ENCODE measurements around the gene RALGPS1. TPM values are rescaled to one million over a fixed set of nuclear protein-coding genes. Genes with fewer than 3 reads are reported as not detected.

Gene RALGPS1
- total RNA-seq, 2 donors from 2014 or later, result 9.7 to 17.7 TPM

GRCh38 chr9:127262602-127263001, 348.0 kb downstream of the RALGPS1 start:
- peaks cover 0 to 25% of the 10 kb centered on the region in 2 donors for H3K4me1 ChIP-seq
- no peak overlapping the region for H3K27ac ChIP-seq

GRCh38 chr9:127263237-127263636, 348.7 kb downstream of the RALGPS1 start:
- Histone ChIP-seq H3K4me1 (peaks cover 0 to 32% of the 10 kb centered on the region in 2 donors), H3K36me3 (peaks cover 4% of the 10 kb centered on the region), H3K9me3 (no peaks in the 10 kb centered on the region), H3K4me3 (no peak overlapping the region), H3K27me3 (no peaks in the 10 kb centered on the region), H3K27ac (peak overlapping the region in 1 of 2 donors; percentile 52)
- no peak for DNase-seq (ENCODE audit: low spot score)
- no peak for TF ChIP-seq CTCF (IDR thresholded peaks at IDR 0.05)

More at GRCh38 chr9:127262602-127263001, 348.0 kb downstream of the RALGPS1 start:
- Histone ChIP-seq H3K36me3 (peaks cover 4% of the 10 kb centered on the region), H3K27me3 (no peaks in the 10 kb centered on the region), H3K4me3 (no peak overlapping the region), H3K9me3 (no peaks in the 10 kb centered on the region)
- no peak for DNase-seq (ENCODE audit: low spot score)
- no peak for TF ChIP-seq CTCF (IDR thresholded peaks at IDR 0.05)

- Histone ChIP-seq H3K27me3 (no peaks in the 10 kb centered on the region), H3K9me3 (no peaks in the 10 kb centered on the region), H3K4me1 (peaks cover 0 to 33% of the 10 kb centered on the region in 2 donors), H3K27ac (peak overlapping the region in 1 of 2 donors; percentile 52), H3K36me3 (peaks cover 4% of the 10 kb centered on the region), H3K4me3 (no peak overlapping the region)
- DNase-seq (ENCODE audit: low spot score), result no peak
- TF ChIP-seq CTCF (IDR thresholded peaks at IDR 0.05), result no peak
Measured at GRCh38 chr9:127263664-127264063, 349.1 kb downstream of the RALGPS1 start.

GRCh38 chr9:127264462-127265219, 350.1 kb downstream of the RALGPS1 start, which contains the start of gene GARNL3:
Gene GARNL3 (plus strand): TSS chr9:127264774. CDS start chr9:127264878, 104 bp downstream.
- H3K27me3 ChIP-seq, result no peaks in the 10 kb centered on the region
- TF ChIP-seq CTCF (IDR thresholded peaks at IDR 0.05), result no peak
- DNase-seq (ENCODE audit: low spot score), result no peak
- peaks cover 4% of the 10 kb centered on the region for H3K36me3 ChIP-seq
- H3K4me3 ChIP-seq, result no peak within 1 kb of the TSS
- peaks cover 0 to 24% of the 10 kb centered on the region in 2 donors for H3K4me1 ChIP-seq
- H3K9me3 ChIP-seq, result no peaks in the 10 kb centered on the region
- H3K27ac ChIP-seq, result peak within 1 kb of the TSS; percentile 8 to 52

GRCh38 chr9:127267793-127268525, 353.4 kb downstream of the RALGPS1 start:
- H3K27ac ChIP-seq, result no peak overlapping the region
- peaks cover 0 to 23% of the 10 kb centered on the region in 2 donors for H3K4me1 ChIP-seq
- DNase-seq (ENCODE audit: low spot score), result no peak
- no peaks in the 10 kb centered on the region for H3K27me3 ChIP-seq
- no peak overlapping the region for H3K4me3 ChIP-seq
- no peak for TF ChIP-seq CTCF (IDR thresholded peaks at IDR 0.05)
- H3K9me3 ChIP-seq, result no peaks in the 10 kb centered on the region
- H3K36me3 ChIP-seq, result no peaks in the 10 kb centered on the region

Data from right atrium auricular region (tissue), 2 donors.